ENCODE results near the gene NRCAM.

DNA sequence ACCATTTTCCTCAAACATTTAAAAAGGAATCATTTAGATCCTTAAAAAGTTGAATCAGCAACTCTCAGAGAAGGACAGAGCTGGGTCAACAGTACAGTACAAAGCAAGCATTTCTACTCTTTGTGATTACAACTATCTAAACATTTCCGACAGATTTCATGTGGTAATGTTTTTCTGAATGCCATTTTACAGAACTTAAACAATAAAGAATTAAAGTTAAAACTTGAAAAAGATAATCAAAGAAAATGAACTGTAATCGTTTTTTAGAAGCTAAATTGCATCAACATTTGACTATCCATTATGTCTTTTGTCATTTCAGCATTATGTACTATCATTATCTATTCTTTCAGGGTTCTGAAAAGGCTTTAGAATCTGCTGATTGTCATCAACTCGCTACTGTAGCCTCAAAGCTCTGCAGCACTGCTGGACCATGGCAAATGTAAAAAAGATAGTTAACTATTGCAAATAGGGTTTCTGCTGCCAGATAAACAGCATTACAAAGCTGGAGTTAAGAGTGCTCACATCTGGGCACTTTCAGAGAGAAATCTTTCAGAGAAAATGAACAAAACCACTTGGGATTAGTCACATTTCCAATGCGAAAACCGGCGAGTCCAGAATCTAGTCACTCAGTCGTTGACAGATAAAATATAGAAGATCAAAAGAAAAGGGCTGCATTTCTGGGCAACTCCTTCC is 165.6 kb downstream of the NRCAM start:
- TF ChIP-seq, protein P1, sequence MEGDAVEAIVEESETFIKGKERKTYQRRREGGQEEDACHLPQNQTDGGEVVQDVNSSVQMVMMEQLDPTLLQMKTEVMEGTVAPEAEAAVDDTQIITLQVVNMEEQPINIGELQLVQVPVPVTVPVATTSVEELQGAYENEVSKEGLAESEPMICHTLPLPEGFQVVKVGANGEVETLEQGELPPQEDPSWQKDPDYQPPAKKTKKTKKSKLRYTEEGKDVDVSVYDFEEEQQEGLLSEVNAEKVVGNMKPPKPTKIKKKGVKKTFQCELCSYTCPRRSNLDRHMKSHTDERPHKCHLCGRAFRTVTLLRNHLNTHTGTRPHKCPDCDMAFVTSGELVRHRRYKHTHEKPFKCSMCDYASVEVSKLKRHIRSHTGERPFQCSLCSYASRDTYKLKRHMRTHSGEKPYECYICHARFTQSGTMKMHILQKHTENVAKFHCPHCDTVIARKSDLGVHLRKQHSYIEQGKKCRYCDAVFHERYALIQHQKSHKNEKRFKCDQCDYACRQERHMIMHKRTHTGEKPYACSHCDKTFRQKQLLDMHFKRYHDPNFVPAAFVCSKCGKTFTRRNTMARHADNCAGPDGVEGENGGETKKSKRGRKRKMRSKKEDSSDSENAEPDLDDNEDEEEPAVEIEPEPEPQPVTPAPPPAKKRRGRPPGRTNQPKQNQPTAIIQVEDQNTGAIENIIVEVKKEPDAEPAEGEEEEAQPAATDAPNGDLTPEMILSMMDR (IDR thresholded peaks at IDR 0.05; ENCODE audit: low read depth, low read length), result no peak
- no peak for TF ChIP-seq EZH2phosphoT487 (IDR thresholded peaks at IDR 0.05; ENCODE audit: low read depth)

All from OCI-LY3 (cell line).